Measurements from ENCODE around the gene SCYL3. TPM values are rescaled to one million over a fixed set of nuclear protein-coding genes. Genes with fewer than 3 reads are reported as not detected.

SCYL3 gene
- total RNA-seq (2022) = 7.4 and 9.3 TPM in 2 replicates
- Bru-seq, nascent RNA = percentile 79 among the genes with signal in this experiment
- BruChase-seq, experiment 1, labeled RNA remaining after a 6-hour chase = percentile 54 among the genes with signal in this experiment
- BruChase-seq, experiment 2, labeled RNA remaining after a 2-hour chase = percentile 68 among the genes with signal in this experiment
- long read RNA-seq, full-length matches to known transcripts = 12 of 24 reads
- long read RNA-seq, partial matches to known transcripts = 1 of 24 reads
- long read RNA-seq, other reads (novel, unspliced or antisense) = 11 of 24 reads

DNA sequence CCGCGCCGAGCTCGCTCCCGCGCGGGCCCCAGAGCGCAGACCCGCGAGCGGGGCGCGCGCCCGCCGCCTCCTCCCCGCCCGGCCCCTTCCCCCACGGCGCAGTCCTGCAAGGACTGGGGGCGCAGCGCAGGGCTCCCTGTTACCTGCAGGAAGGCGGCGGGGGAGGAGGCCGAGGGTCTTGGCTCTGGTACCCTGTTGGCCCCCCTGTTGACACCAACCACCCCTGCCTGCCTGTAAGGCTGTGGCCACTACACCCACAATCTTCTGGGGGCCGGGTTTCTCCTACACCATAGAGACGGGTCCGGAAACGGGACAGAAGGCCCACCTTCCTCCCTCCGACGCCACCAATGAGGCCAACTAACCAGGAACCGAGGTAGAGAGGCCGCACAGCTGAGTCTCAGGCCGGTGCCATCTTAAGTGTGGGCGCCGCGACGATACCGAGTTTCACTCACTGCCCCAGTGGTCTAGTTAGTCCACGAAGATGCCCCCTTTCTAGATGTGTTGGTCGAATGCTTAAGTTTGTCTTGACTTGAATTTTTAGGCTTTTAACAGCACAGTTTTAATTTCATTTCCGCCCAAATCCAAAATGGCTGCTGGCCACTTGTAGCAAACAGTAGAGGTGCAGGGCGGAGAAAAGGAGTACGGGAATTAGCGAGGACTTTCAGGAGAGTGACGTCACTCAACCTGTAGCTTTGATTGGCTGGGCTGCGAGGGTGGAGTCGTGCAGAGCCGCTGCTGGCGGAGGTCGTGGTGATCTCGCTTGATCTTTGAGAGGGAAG is at the start of gene SCYL3:
Gene SCYL3 (minus strand): TSS at position 252 of the 779 bp plus-strand sequence. CDS start 5,056 bp downstream, outside the sequence.
- peak within 1 kb of the TSS; percentile 100 for H3K27ac Mint-ChIP-seq (ENCODE audit: low read depth, unreplicated experiment)
- no TSS peak for BruUV-seq (replicated peaks)
- no peaks in the 10 kb centered on the region for H3K27me3 Mint-ChIP-seq (ENCODE audit: insufficient read depth, unreplicated experiment)
- intact Hi-C loops (cut with micrococcal nuclease) = loop anchor here (1.0 to 2.0 kb wide), 2 partner anchors 99 to 180 kb away; partner anchors contain the start of genes KIFAP3 and METTL18
- POLR2A ChIA-PET = interaction anchor here (0.6 to 3.3 kb wide), 33 partner anchors 9 to 1868 kb away, joined by 3 to 65 read pairs (median 4); partner anchors contain the start of genes GORAB, KIFAP3, METTL18 and PRRC2C
- TF ChIP-seq CTCF (IDR thresholded peaks at IDR 0.05; ENCODE audit: unreplicated experiment) = no peak
- H3K36me3 Mint-ChIP-seq (ENCODE audit: insufficient read depth, unreplicated experiment) = no peaks in the 10 kb centered on the region
- peak within 1 kb of the TSS; percentile 83 for H3K4me3 Mint-ChIP-seq (ENCODE audit: unreplicated experiment)
- H3K9me3 Mint-ChIP-seq (ENCODE audit: unreplicated experiment) = no peaks in the 10 kb centered on the region
- H3K4me1 Mint-ChIP-seq (ENCODE audit: insufficient read depth, unreplicated experiment) = peaks cover 31% of the 10 kb centered on the region
- CTCF ChIA-PET = interaction anchor here (0.5 to 1.6 kb wide), 10 partner anchors 9 to 1200 kb away, joined by 3 to 5 read pairs (median 3); no protein-coding TSS in a partner anchor
- peak; percentile 99 for DNase-seq (ENCODE audit: unreplicated experiment)

DNA sequence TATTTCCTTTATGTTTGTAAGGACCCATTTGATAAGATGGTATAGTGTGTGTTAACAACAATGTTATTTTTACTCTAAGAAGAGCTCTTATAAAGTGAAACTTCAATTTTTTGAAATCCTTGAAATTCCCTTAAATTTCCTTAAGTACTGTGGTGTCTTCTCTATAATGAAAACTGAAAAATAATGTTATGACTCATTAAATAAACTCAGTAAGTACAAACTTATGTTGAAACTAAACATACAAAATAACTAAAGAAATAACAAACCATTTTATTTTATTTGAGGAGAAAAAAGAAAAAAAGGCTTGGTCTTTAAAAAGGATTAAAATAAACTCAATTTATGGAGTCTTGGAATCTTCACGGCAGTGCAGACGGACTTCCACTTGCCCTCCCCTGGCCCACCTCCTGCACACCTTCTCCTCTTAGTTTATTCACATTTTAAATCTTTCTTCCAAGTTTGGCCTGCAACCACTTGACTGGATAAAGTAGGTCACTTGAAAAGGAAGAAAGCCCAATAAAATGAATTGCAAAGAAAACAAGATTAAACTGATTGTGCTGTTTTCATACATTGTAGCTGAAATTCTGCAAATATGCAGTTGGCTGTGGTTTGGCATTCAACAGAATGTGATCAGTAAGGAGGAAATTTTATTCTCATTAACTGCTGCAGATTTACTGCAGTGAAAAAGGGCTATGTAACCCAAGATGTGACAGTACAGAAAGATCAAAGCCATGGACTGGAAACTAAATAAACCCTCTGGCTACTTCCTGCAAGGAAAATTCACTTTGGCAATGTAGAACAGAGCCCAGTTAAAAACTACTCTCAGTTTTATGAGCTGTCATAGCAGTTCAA is 48.5 kb upstream of the SCYL3 start:
- ChIA-PET CTCF (interaction anchor here (0.7 to 0.8 kb wide), 2 partner anchors 133 to 1133 kb away, joined by 3 to 4 read pairs; no protein-coding TSS in a partner anchor), POLR2A (interaction anchor here (0.6 kb wide), 2 partner anchors 40 to 128 kb away, joined by 3 read pairs; no protein-coding TSS in a partner anchor)
- H3K36me3 Mint-ChIP-seq (ENCODE audit: insufficient read depth, unreplicated experiment) = no peaks in the 10 kb centered on the region
- peak overlapping the region; percentile 44 for H3K27ac Mint-ChIP-seq (ENCODE audit: low read depth, unreplicated experiment)
- no peaks in the 10 kb centered on the region for H3K27me3 Mint-ChIP-seq (ENCODE audit: insufficient read depth, unreplicated experiment)
- H3K9me3 Mint-ChIP-seq (ENCODE audit: unreplicated experiment) = no peaks in the 10 kb centered on the region
- no peak for TF ChIP-seq CTCF (IDR thresholded peaks at IDR 0.05; ENCODE audit: unreplicated experiment)
- DNase-seq (ENCODE audit: unreplicated experiment) = peak; percentile 33
- BruUV-seq (replicated peaks) = no TSS peak
- intact Hi-C loops (cut with micrococcal nuclease) = no loop called here
- peaks cover 14% of the 10 kb centered on the region for H3K4me1 Mint-ChIP-seq (ENCODE audit: insufficient read depth, unreplicated experiment)
- H3K4me3 Mint-ChIP-seq (ENCODE audit: unreplicated experiment) = peak overlapping the region; percentile 4

- intact Hi-C loops (cut with micrococcal nuclease) = no loop called here
- POLR2A ChIA-PET = interaction anchor here (2.0 kb wide), 1 partner anchor 40 kb away, joined by 8 read pairs; the partner anchor contains the start of gene SCYL3
- CTCF ChIA-PET = interaction anchor here (0.7 to 1.9 kb wide), 5 partner anchors 10 to 950 kb away, joined by 3 to 6 read pairs (median 4); no protein-coding TSS in a partner anchor
Observed at GRCh38 chr1:169933984-169934725, 40.5 kb upstream of the SCYL3 start.

More at GRCh38 chr1:169933984-169934725, 40.5 kb upstream of the SCYL3 start:
- no peak overlapping the region for H3K27ac Mint-ChIP-seq (ENCODE audit: low read depth, unreplicated experiment)
- peaks cover 11% of the 10 kb centered on the region for H3K4me1 Mint-ChIP-seq (ENCODE audit: insufficient read depth, unreplicated experiment)
- no peaks in the 10 kb centered on the region for H3K9me3 Mint-ChIP-seq (ENCODE audit: unreplicated experiment)
- peak overlapping the region; percentile 22 for H3K4me3 Mint-ChIP-seq (ENCODE audit: unreplicated experiment)
- no peaks in the 10 kb centered on the region for H3K36me3 Mint-ChIP-seq (ENCODE audit: insufficient read depth, unreplicated experiment)
- BruUV-seq (replicated peaks) = no TSS peak
- DNase-seq (ENCODE audit: unreplicated experiment) = peak; percentile 88
- TF ChIP-seq CTCF (IDR thresholded peaks at IDR 0.05; ENCODE audit: unreplicated experiment) = no peak
- H3K27me3 Mint-ChIP-seq (ENCODE audit: insufficient read depth, unreplicated experiment) = no peaks in the 10 kb centered on the region
